Neural cell (in vitro differentiated cells): Measurements from ENCODE around the gene CNPY2.
"Not testable (repeated sequence)": the region's sequence is repeated elsewhere in the genome, so short reads cannot be mapped to it uniquely, and the experiment has no call there.

ENCODE experiments used
- CTCF ChIP-seq: fragments of 450-650 bp; IDR thresholded peaks from 2 replicates; pipeline ENCODE4 v1.5.1; 2014; ENCODE audit warnings: antibody characterized with exemption, mild to moderate bottlenecking, moderate library complexity; ENCODE audit not compliant: poor library complexity, severe bottlenecking
- EP300 ChIP-seq: fragments of 450-650 bp; conservative IDR thresholded peaks from 2 replicates; pipeline ENCODE4 v1.6.1; 2014; ENCODE audit warnings: antibody characterized with exemption, mild to moderate bottlenecking, moderate library complexity; ENCODE audit not compliant: poor library complexity, severe bottlenecking
- SMC3 ChIP-seq: fragments of 450-650 bp; conservative IDR thresholded peaks from 2 replicates; pipeline ENCODE4 v1.6.1; 2014; ENCODE audit warnings: antibody characterized with exemption, mild to moderate bottlenecking, moderate library complexity; ENCODE audit not compliant: poor library complexity

- TF ChIP-seq CTCF, EP300, SMC3: not testable (repeated sequence)
Measured at GRCh38 chr12:56342290-56342689, 26.5 kb upstream of the CNPY2 start.
